Measurements from ENCODE around the gene RXRA.

The RXRA gene

DNA sequence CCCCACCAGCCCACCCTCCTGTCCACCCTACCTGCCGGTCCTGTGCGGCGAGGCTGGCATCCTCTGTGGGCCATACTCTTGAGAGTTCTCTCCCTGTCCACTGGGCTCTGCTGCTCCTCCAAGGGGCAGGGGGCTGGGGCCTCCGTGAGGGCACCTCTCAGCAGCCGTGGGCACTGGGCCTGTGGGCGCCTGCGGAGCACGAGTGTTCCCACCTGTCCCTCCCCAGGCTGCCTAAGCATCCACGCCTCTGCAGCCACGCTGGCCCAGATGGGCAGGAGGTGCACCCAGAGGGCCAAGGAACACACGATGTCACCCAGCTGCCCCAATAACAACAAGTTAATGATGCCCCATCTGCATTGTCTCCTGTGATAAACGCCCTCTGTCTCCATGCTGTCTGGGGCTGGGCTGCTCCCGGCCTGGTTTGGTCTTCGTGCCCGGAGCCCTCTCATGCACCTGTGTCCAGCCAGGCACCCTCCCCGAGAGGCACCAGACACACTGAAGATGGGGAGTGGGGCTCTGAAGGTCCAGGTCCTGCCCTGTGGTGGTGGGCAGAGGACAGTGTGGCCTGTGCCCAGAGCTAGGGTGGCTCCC is 114.5 kb downstream of the RXRA start:
- no peak overlapping the region for H3K4me3 ChIP-seq
- H3K9me3 ChIP-seq (ENCODE audit: low read depth, low read length) = no peaks in the 10 kb centered on the region
- 0 out of 2 replicates have a peak, but pooled peaks have one; percentile 2 for TF ChIP-seq POLR2AphosphoS5 (IDR thresholded peaks at IDR 0.05; ENCODE audit: borderline replicate concordance, low read depth, low read length)
- no peak for TF ChIP-seq FOXP2 (optimal IDR thresholded peaks at IDR 0.05; ENCODE audit: control extremely low read depth, extremely low read length, insufficient read depth)
- TF ChIP-seq EZH2 (IDR thresholded peaks at IDR 0.05) = no peak
- H3K36me3 ChIP-seq (ENCODE audit: insufficient read depth, low read length) = peaks cover 12% of the 10 kb centered on the region
- H3K9ac ChIP-seq (ENCODE audit: insufficient read length) = no peak overlapping the region
- no peak for DNase-seq (ENCODE audit: low read depth, low spot score)
- H3K27ac ChIP-seq = peak overlapping the region; percentile 16; the same call in 1 of the 2 replicates

DNA sequence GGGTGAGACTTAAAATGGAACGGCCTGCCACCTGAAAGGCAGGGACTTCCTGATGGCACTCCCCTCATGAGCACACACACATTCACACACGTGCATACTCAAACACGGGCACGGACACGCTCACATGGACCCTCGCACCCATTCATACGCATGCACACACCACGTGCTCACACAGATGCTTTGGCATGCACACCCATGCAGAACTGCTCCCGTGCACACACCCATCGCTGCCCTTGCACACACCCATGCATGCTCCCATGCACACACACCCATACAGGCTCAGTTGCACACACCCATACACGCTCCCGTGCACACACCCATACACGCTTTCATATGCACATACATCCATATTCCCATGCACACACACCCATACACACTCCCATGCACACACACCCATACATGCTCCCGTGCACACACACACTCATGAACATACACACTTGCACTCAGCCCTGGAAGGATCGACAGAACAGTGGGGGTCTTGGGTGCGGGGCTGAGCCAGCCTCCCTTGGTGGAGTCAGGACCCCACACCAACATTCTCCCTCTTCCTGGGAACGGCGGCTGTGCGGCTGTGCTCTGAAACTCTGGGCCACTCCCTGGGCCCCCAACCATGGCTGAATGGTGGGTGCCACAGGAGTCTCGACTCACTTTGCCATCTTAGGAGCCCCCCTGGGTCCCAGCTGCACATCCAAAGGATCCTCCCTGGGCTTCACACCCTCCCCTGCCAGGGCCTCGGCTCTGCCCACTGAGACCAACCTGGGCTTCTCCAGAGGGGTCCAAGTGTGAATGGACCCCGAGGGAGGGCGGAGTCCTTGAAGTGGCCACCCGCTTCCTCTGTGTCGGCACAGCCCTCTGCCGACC is 115.2 kb downstream of the RXRA start:
- H3K9me3 ChIP-seq (ENCODE audit: low read depth, low read length) = no peaks in the 10 kb centered on the region
- no peak overlapping the region for H3K9ac ChIP-seq (ENCODE audit: insufficient read length)
- peaks cover 5% of the 10 kb centered on the region for H3K36me3 ChIP-seq (ENCODE audit: insufficient read depth, low read length)
- H3K27ac ChIP-seq = no peak overlapping the region
- no peak overlapping the region for H3K4me3 ChIP-seq
- DNase-seq (ENCODE audit: low read depth, low spot score) = no peak
- TF ChIP-seq EZH2 (IDR thresholded peaks at IDR 0.05) (no peak), FOXP2 (optimal IDR thresholded peaks at IDR 0.05; ENCODE audit: control extremely low read depth, extremely low read length, insufficient read depth) (no peak), POLR2AphosphoS5 (IDR thresholded peaks at IDR 0.05; ENCODE audit: borderline replicate concordance, low read depth, low read length) (no peak)

DNA sequence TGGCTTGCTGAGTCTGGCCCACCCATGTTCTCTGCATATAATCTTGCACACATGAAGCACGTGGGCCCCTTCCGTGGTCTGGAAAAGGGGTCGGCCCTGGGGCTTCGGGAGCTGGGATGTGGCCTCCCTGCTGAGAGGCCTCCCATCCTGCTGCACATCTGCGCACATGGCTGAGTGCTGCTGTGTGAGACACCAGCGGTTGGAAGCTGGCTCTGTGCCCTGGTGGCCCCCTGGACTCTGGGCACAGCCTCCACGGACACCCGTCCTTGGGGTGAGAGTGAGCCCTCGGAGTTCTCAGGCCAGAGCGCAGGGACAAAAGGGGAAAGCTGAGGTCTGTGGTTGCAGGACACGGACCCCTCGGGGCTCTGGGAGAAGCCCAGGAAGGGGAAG is 115.8 kb downstream of the RXRA start:
- TF ChIP-seq FOXP2 (optimal IDR thresholded peaks at IDR 0.05; ENCODE audit: control extremely low read depth, extremely low read length, insufficient read depth) (no peak), POLR2AphosphoS5 (IDR thresholded peaks at IDR 0.05; ENCODE audit: borderline replicate concordance, low read depth, low read length) (0 out of 2 replicates have a peak, but pooled peaks have one; percentile 20)
- Histone ChIP-seq H3K4me3 (no peak overlapping the region), H3K9ac (ENCODE audit: insufficient read length) (no peak overlapping the region), H3K9me3 (ENCODE audit: low read depth, low read length) (no peaks in the 10 kb centered on the region), H3K36me3 (ENCODE audit: insufficient read depth, low read length) (no peaks in the 10 kb centered on the region), H3K27ac (no peak overlapping the region)
- no peak for DNase-seq (ENCODE audit: low read depth, low spot score)

DNA sequence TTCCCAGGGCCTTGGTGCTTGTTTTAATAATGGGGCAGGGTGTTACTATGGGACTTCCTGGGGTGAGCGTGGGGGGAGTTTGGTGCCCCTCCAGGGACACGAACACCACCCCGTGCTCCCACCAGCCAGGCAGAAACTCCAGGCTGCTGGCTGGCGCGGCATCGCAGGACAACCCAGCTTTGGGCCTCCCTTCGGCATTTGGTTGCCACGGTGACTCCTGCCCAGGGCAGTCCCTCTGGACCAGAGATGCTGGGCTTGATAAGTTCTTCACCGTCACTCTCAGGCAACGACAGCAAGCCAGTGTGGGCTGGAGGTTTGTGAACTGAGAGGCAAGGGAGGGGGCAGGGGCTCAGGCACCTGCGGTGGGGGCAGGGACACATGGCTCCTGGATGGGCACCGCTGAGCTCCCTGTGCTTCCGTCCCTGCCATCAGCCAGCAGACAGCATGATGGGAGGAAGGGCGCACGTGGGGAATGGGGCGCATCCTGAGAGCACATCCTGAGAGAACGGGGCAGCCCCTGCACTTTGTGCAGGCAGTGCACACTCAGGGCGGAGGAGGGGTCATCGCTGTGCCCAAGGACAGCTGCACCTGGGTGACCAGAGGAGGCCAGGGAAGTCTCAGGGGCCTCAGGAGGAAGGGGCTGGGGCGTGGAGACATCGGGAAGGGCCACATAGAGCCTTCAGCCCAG is 116.4 kb downstream of the RXRA start:
- TF ChIP-seq FOXP2 (optimal IDR thresholded peaks at IDR 0.05; ENCODE audit: control extremely low read depth, extremely low read length, insufficient read depth) (no peak), EZH2 (IDR thresholded peaks at IDR 0.05) (no peak), POLR2AphosphoS5 (IDR thresholded peaks at IDR 0.05; ENCODE audit: borderline replicate concordance, low read depth, low read length) (no peak)
- Histone ChIP-seq H3K9me3 (ENCODE audit: low read depth, low read length) (no peaks in the 10 kb centered on the region), H3K27ac (no peak overlapping the region), H3K9ac (ENCODE audit: insufficient read length) (no peak overlapping the region), H3K4me3 (no peak overlapping the region), H3K36me3 (ENCODE audit: insufficient read depth, low read length) (no peaks in the 10 kb centered on the region)
- no peak for DNase-seq (ENCODE audit: low read depth, low spot score)

DNA sequence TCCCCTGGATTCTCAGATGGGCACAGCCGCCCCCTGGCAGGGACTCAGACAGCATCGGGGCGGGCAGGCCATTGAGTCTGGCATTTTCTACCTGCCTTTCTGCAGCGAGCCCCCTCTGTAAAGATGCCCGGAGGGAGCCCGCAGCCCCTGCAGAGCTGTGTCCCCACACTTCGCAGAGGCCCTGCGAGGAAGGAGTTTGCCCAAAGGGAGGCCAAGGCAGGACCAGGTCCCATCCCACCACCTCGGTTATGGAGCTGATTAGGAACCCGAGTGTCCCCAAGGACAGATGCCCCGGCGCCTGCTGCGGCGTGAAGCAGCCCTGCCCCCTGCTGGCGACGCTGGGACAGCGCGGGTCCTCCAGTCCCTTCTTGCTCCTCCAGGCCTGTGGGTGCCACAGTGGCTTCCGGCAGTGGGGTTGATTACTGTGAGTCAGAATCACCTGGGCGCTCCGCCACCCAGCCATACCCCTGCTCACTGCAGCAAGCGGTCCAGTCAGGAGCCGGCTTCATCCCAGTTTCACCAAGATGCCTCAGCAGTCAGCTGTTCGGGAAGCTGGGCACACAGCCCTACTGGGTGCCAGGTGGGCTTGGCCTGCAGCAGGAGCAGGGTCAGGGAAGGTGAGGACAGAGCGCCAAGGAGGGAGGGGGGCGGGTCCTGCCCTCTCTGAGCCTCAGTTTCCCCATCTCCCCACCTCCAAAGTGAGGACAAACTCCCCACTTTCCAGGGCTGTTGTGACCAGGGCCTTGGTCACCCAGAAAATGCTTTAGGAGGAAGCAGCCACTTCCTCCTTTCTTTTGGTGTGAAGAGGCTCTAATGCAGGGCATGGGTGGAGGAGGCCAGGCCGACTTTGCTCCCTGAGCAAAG is 117.2 kb downstream of the RXRA start:
- TF ChIP-seq POLR2AphosphoS5 (IDR thresholded peaks at IDR 0.05; ENCODE audit: borderline replicate concordance, low read depth, low read length) = no peak
- no peak for TF ChIP-seq EZH2 (IDR thresholded peaks at IDR 0.05)
- no peak for TF ChIP-seq FOXP2 (optimal IDR thresholded peaks at IDR 0.05; ENCODE audit: control extremely low read depth, extremely low read length, insufficient read depth)
- H3K9ac ChIP-seq (ENCODE audit: insufficient read length) = no peak overlapping the region
- peak; percentile 26 for DNase-seq (ENCODE audit: low read depth, low spot score)
- H3K4me3 ChIP-seq = no peak overlapping the region
- H3K9me3 ChIP-seq (ENCODE audit: low read depth, low read length) = 0 out of 2 replicates have a peak, but pooled peaks cover 4% of the 10 kb centered on the region
- no peaks in the 10 kb centered on the region for H3K36me3 ChIP-seq (ENCODE audit: insufficient read depth, low read length)
- H3K27ac ChIP-seq = no peak overlapping the region

DNA sequence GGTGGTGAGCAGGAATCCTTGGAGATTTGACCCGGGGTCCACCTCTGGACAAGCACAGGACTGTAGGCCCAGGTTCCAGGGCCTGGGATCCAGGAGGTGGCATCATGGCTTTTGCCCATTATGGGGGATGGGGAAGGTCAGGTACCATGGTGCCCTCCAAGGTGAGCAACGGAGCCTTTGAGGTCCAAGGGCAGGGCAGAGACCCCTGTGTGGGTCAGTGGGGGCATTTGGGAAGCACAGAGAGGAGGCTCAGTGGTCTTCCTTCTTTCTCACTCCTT is 117.7 kb downstream of the RXRA start:
- DNase-seq (ENCODE audit: low read depth, low spot score) = no peak
- Histone ChIP-seq H3K4me3 (no peak overlapping the region), H3K36me3 (ENCODE audit: insufficient read depth, low read length) (no peaks in the 10 kb centered on the region), H3K9ac (ENCODE audit: insufficient read length) (no peak overlapping the region), H3K9me3 (ENCODE audit: low read depth, low read length) (0 out of 2 replicates have a peak, but pooled peaks cover 7% of the 10 kb centered on the region), H3K27ac (no peak overlapping the region)
- TF ChIP-seq EZH2 (IDR thresholded peaks at IDR 0.05) (no peak), POLR2AphosphoS5 (IDR thresholded peaks at IDR 0.05; ENCODE audit: borderline replicate concordance, low read depth, low read length) (no peak), FOXP2 (optimal IDR thresholded peaks at IDR 0.05; ENCODE audit: control extremely low read depth, extremely low read length, insufficient read depth) (no peak)

DNA sequence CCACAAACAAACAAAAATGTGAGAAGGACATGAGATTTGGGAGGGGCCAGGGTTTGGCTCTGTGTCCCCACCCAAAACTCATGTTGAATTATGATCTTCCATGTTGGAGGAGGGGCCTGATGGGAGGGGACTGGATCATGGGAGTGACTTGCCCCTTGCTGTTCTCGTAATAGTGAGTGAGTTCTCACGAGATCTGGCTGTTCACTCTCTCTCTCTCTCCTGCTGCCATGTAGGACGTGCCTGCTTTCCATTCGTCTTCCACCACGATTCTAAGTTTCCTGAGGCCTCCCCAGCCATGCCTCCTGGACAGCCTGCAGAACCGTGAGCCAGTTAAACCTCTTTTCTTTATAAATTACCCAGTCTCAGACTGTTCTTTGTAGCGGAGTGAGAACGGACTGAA is 118.7 kb downstream of the RXRA start:
- Histone ChIP-seq H3K36me3 (ENCODE audit: insufficient read depth, low read length) (no peaks in the 10 kb centered on the region), H3K27ac (no peak overlapping the region), H3K9me3 (ENCODE audit: low read depth, low read length) (0 out of 2 replicates have a peak, but pooled peaks cover 7% of the 10 kb centered on the region), H3K4me3 (no peak overlapping the region), H3K9ac (ENCODE audit: insufficient read length) (no peak overlapping the region)
- TF ChIP-seq FOXP2 (optimal IDR thresholded peaks at IDR 0.05; ENCODE audit: control extremely low read depth, extremely low read length, insufficient read depth) (no peak), EZH2 (IDR thresholded peaks at IDR 0.05) (no peak), POLR2AphosphoS5 (IDR thresholded peaks at IDR 0.05; ENCODE audit: borderline replicate concordance, low read depth, low read length) (no peak)
- DNase-seq (ENCODE audit: low read depth, low spot score) = no peak
